Measurements from ENCODE around the gene PRKCA.
"Not testable (repeated sequence)": the region's sequence is repeated elsewhere in the genome, so short reads cannot be mapped to it uniquely, and the experiment has no call there.

The PRKCA gene

GRCh38 chr17:66395961-66396360 lies 93.5 kb downstream of the PRKCA start:
- no peak for DNase-seq

GRCh38 chr17:66397486-66397885 lies 95.1 kb downstream of the PRKCA start:
- no peak for DNase-seq

- no peak for DNase-seq
Observed at GRCh38 chr17:66398059-66398458, 95.6 kb downstream of the PRKCA start.

GRCh38 chr17:66398617-66399016 lies 96.2 kb downstream of the PRKCA start:
- no peak for DNase-seq

DNA sequence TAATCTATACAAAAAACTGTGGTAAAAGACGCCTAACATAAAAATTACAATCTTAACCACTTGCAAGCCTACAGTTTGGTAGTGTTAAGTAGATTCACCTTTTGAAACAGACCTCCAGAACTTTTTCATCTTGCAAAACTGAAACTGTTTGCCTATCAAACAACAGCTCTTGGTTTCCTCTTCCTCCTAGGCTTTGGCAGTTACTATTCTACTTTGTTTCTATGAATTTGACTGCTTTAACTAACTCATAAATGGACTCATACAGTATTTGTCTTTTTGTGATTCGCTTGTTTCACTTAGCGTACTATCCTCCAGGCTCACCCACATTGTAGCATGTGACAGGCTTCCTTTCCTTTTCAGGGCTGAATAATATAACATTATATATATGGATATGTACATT lies 97.0 kb downstream of the PRKCA start:
- DNase-seq = no peak

- DNase-seq = not testable (repeated sequence)
Observed at GRCh38 chr17:66400041-66400688, 97.8 kb downstream of the PRKCA start.

DNA sequence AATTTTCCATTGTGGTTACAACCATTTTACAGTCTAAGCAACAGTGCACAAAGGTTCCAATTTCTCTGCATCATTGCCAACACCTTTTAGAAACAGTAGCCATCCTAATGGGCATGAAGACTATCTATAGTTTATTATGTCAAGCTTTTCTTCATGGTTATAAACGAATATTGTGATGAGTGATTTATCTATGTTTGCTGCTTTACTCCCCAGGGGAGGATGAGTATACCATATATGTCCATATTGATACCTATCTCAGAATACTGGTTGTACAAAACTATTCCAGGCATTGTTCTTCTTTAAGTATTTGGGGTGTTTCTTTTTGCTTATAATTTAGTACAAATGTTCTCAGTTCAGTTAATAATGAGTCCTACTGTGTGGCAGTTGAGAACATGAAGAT lies 98.3 kb downstream of the PRKCA start:
- no peak for DNase-seq

- DNase-seq = no peak
Observed at GRCh38 chr17:66401364-66401763, 99.0 kb downstream of the PRKCA start.

DNA sequence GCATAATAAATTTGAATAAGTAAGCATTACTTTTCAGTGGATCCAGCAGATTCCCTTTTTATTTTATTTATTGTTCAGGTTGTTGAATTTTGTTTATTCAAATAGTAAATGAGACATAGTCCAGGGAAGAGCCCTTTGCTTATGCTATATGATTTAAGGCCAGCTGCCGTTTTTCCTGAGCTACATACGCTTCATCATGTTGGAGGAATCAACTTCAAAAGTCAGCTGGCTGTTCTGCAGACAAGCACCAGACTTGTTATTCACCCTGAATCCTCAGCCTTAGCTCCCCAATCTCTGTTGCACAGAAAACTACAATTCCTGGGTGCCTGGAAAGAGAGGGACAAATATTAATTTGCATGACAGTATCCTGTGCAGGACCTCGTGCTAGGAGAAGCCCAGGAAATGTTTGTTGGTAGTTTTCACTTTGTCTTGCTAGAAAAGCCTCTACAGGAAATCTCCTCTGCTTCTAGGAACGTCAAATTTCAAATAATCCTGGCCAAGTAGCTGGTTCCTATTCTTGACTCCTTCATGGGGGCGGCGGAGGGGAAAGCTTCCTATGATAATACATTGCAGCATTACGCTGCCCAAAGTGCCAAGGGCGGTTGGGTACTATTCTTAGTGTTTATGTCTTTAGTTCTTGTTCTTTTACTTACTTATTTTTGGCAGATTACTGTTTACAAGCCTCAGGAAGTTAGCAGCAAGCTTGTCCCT lies 101.6 kb downstream of the PRKCA start:
- DNase-seq = no peak

- peak; percentile 69 for DNase-seq
Observed at GRCh38 chr17:66405836-66406677, 103.6 kb downstream of the PRKCA start.

DNA sequence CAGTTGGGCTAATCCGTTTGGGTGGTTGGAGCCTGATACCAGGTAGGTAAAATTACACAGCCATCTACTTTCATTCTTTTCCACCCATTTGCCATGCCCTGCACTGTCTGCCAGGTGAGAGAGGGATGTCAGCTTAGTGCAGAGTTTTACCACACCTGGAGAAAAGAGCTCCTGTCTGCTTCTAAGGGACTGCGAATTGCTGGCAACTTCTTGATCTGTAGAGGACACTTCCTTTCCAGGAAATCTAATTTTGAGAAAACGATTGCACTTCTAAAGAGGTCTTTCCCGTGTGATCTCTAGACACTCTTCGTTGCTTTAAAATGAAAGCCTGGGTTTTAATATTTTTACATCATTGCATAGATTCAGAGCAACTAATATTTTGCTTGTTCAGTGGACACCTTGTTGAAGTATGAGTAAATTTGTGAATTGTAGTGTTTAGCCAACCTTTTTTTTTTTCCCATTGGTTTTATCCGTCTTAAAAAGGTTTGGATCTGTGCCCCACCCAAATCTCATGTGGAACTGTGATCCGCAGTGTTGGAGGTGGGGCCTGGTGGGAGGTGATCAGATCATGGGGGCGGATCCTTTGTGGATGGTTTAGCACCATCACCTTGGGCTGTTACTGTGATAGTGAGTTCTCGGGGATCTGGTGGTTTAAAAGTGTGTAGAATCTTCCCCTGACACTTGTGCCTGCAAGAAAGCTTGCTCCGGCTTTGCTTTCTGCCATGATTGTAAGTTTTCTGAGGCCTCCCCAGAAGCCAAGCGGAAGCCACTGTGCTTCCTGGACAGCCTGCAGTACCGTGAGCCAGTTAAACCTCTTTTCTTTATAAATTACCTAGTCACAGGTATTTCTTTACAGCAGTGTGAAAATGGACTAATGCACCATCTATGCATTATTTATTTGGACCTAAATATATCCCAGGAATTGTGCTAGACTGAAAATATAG lies 104.6 kb downstream of the PRKCA start:
- peak; percentile 33 for DNase-seq

- DNase-seq = no peak
Observed at GRCh38 chr17:66407864-66408263, 105.5 kb downstream of the PRKCA start.

DNA sequence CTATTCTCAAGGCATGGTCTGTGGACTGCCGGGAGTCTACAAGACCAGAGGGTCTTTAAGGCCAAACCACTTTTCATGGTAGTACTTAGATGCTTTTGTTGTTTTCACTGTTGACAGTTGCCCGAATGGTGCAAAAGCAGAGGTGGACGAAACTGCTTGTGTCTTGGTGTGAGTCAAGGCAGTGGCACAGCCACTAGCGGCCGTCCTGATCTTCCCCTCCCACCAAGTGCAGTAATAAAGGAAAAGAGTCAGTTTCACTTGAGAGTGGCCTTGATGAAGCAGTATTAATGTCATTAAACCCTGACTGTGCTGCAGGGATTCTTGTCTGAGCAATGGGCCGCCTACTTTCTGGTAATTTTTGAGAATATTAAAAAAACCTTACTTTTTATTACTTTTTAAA lies 109.1 kb downstream of the PRKCA start:
- no peak for DNase-seq

- DNase-seq = peak; percentile 85
Observed at GRCh38 chr17:66412857-66413558, 110.6 kb downstream of the PRKCA start.

DNA sequence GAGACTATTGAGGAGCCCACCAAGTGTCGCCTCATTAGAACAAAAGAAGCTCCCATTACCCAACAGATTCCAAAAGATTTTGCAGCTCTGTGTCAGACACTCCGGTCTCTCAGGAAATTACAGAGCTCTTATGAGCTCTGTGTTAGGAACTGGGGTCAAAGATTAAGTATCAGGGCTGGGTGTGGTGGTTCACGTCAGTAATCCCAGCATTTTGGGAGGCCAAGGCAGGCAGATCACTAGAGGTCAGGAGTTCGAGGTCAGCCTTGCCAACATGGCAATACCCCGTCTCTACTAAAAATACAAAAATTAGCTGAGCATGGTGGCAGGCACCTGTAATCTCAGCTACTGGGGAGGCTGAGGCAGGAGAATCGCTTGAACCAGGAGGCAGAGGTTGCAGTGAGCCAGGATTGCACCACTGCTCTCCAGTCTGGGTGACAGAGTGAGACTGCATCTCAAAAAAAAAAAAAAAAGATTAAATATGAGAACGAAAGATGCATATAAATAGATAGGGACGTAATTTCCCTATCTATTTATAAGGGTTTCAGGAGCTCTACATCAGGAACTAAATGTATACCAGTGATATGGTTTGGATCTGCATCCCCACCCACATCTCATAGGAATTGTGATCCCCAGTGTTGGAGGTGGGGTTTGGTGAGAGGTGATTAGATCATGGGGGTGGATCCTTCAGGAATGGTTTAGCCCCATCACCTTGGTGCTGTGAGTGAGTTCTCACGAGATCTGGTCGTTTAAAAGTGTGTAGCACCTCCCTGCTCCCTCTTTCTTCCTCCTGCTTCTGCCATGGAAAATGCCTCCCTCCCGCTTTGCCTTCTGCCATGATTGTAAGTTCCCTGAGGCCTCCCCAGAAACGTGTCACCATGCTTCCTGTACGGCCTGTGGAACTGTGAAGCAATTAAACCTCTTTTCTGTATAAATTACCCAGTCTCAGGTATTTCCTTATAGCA lies 111.4 kb downstream of the PRKCA start:
- DNase-seq = no peak

GRCh38 chr17:66414561-66415175 lies 112.3 kb downstream of the PRKCA start:
- DNase-seq = no peak

DNA sequence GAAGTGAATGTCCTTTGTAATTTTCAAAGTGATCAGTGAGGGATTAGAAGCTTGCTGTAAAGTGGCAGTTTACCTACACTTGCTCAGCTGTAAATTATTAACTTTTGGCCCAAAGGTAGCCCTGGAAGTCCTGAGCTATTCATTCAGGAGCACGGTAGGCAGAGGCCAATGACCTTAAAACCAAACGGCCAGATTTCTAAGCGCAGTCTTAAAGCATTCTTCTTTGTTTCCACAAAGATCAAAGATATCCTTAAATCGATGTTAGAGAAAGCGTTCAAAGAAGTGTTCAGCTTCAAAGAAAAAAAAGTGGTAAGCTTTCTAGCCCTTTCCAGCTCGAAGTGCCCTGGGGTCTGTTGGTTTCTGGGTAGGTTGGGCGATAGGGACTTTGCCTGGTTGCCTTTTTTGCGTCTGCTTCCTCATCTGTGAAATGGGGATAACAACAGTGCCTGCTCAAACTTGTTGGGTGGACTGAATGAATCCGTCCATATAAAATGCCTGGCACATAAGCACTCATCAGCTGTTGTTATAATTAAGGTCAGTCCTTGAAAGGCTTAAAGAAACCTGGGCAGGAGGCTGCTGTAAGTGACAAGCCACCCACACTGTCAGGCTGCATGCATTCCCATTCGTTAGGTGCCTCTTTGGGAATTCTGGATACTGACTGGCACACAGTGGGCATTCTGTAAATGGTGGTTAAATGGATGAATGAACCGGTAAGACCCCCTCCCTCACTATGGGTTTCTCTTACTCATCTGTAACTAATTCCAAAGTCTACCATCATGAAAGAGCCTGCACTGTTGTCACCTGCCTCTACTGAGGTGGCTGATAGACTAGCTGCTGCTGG lies 113.2 kb downstream of the PRKCA start:
- no peak for DNase-seq

GRCh38 chr17:66416207-66416940 lies 114.0 kb downstream of the PRKCA start:
- DNase-seq = no peak

- DNase-seq = no peak
Observed at GRCh38 chr17:66417300-66417719, 114.9 kb downstream of the PRKCA start.
